ELF-1 (cell line): Measurements from ENCODE around the gene SCYGR7.

Experiments used
- DNase-seq: peaks from one replicate; pipeline ENCODE4 v3.0.0-alpha.2; 2016; ENCODE audit warnings: low read depth, low spot score

SCYGR7 gene

DNA sequence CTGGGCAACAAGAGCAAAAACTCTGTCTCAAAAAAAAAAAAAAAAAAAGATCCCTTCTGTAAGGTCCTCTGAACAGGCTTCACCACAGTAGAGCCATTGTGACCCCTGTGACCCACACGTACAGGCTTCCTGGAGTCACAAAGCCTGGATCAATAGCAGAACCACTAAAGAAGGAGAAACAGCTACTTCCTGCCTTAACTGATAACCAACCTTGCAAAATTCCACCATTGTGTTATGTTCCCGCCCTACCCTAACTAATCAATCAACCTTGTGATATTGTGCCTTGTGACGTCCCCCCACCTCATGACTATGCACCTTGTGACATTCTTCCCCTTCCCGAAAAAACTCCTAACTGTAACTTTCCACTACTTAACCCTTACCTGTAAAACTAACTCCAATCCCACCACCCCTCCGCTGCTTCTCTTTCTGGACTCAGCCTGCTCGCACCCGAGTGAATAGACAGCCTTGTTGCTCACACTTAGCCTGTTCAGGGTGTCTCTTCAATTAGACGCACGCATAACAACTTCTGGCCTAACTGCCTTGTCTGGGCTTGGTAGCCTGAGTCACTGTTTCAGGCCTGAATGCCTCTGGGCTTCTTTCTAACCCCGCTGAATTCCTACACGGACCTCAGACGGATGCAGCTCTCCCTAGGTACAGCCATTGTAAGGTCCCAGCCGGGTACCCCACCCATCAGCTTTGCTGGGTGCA is 31.4 kb downstream of the SCYGR7 start:
- peak; percentile 86 for DNase-seq

GRCh38 chr2:227761740-227762476 is 33.8 kb downstream of the SCYGR7 start:
- DNase-seq: no peak

GRCh38 chr2:227765788-227766372 is 37.7 kb downstream of the SCYGR7 start:
- DNase-seq: no peak

DNA sequence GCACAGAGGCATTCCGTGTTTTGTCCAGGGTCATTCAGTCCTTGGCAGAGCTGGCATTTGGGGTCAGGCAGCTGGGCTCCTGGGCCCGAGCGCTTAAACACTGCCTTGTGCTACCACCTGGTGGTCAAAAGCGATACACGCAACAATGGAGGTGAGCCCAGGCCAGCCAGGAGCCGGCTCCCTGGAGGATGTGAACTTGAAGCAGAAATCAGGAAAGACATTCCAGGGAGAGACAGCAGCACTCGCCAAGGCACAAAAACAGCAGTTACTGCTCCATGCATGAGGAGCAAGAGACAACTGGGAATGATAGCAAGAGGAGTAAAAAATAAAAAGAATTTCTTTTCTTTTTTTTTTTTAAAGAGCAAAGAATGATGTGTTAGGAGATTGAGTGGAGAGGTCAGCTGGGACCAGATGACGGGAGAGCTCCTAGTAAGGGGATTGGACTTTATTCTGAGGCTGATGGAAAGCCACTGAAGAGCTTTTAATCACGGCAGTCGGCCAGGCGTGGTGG is 38.3 kb downstream of the SCYGR7 start:
- DNase-seq: peak; percentile 91

GRCh38 chr2:227767830-227768229 is 39.7 kb downstream of the SCYGR7 start:
- DNase-seq: no peak

- DNase-seq: peak; percentile 44
These were observed 44.1 kb downstream of the SCYGR7 start for GRCh38 chr2:227772197-227772661.

- DNase-seq: peak; percentile 16
These were observed 44.8 kb downstream of the SCYGR7 start for GRCh38 chr2:227772932-227773331.

DNA sequence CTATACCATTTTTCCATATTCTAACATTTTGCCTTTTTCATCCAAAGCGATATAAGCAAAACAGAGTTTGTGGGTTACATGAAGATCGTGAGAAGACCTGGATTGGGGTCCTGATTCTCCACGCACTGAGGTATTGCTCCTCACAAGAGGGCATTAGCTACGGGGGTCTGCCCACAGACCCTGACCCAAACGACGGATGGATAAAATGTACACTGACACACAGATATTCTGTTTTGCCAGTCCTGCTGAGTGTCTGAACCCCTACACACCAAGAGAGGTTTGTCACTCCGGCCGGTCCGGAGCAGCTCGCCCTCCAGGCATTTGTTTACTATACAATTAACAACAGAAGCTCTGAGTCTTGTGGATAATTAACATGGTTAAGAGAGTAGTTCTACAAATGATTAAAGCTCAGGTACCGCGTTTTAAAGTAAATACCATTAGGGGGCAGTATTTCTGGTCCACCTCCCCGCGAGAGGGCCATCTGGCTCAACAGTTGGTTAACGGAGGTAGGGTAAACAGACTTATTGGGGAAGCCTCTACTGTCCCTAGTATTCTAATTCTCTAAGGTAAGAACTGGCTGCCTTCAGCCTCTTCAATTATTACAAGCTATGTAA is 46.0 kb downstream of the SCYGR7 start:
- peak; percentile 63 for DNase-seq

- no peak for DNase-seq
These were observed 47.0 kb downstream of the SCYGR7 start for GRCh38 chr2:227774895-227775842.
